ENCODE measurements around the gene TNFAIP3.

TNFAIP3 gene

GRCh38 chr6:137903933-137904821 is 37.1 kb downstream of the TNFAIP3 start:
- DNase-seq = peak; percentile 72

DNA sequence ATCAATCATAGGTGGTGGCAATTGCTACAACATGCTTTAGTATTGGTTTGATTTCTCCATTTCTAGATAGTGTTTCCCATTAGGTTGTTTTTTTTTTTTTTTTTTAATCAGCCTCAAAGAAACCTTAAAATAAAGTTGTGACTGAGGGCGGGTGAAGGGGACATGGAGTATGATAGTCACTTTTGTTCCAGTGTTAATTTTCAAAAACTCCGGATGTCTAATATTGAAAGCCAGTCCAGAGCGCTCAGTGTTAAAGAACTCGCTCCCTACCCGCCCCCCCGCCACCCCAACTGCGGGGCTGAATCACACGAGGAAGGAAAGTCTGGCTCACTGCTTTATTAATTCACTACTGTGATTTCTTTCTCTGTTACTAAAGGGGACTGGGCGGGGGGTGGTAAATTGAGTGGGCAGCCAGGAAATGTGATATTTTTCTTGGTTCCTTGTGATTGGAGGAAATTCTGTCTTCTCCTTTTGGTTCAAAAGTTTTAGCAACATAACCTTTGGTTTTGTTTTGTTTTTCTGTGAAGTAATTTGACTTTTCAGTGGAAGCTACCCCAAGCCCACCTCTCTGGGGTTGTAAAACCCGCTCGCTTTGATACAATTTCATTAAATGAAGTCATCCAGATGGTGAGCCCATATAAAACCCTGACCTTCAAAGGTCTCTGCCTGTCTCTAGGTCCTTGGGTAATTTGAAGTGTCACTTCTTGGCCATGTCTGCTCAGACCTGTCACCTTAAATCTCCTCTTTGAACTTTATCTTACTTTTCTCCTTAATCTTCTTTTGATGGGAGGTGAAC is 38.0 kb downstream of the TNFAIP3 start:
- DNase-seq = peak; percentile 50

DNA sequence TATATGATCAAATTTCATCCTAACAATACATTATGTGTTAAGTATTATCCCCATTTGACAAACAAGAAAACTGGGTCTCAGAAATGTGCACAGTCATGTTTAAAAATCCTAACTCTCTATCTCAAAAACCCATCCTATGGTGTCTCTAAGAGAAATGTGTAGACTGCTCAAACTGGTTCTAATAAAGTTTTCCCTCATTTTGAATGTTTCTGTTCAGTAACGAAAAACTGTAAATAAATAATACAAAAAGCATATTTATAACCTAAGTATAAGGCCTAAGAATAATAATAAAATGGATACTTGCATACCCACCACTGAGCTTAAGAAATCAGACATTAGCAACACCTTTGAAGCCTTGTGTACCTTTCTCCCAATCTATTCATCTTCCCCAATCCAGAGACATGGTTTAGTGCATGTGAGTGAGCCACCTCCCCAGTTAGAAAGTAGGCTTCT is 39.0 kb downstream of the TNFAIP3 start:
- no peak for DNase-seq

DNA sequence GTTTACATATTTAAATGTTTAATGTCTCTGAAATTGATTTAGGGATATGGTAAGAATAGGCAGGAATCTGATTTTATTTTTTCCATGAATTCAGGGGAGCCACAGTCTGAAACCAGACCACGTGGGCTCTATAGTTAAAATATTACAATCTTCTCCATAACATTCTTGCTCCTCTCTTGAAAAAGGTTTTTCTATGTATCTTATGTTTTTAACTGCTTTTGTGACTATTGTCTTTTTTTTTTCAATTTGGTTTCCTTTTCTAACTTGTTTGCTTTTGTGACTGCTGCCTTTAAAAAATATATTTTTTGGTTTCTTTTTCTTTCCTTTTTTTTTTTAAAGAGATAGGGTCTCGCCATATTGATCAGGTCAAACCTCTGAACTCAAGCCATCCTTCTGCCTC is 40.1 kb downstream of the TNFAIP3 start:
- DNase-seq = no peak

- DNase-seq = no peak
Observed at GRCh38 chr6:137909533-137909932, 42.5 kb downstream of the TNFAIP3 start.

GRCh38 chr6:137910424-137910834 is 43.4 kb downstream of the TNFAIP3 start:
- DNase-seq = peak; percentile 34

DNA sequence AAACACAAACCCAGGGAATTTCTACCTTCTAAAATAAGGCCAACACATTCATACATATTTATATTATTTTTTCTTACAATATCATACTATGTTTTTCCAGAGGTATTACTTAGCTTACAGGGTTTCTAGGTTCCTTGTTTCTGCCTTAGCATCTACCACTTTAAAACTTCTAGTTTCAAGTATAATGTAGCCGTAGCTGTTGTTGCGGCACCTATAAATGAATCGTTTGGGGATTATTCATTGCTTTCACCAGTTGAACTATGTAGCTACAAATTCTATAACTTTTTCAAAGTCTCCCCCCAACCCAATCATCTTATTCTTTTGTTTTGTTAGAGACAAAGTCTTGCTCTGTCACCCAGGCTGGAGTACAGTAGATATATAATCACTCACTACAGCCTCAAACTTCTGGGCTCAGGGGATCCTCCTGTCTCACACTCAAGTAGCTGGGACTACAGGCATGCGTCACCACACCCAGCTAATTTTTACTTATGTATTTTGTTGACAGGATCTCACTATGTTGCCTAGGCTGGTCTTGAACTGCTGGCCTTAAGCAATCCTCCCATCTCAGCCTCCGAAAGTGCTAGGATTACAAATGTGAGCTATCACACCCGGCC is 43.9 kb downstream of the TNFAIP3 start:
- DNase-seq = no peak

- DNase-seq = no peak
Observed at GRCh38 chr6:137911675-137912191, 44.7 kb downstream of the TNFAIP3 start.

DNA sequence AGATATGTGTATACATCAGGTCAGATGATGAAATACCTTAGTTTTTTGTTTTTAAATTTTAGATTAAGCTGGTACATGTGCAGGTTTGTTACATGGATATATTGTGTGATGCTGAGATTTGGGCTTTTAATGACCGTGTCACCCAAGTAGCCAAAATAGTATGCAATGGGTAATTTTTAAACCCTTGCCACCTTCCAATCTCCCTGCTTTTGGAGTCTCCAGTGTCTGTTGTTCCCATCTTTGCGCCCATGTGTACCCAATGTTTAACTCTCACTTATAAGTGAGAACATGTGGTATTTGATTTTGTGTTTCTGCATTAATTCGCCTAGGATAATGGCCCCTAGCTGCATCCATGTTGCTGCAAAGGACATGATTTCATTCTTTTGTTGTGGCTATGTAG is 45.8 kb downstream of the TNFAIP3 start:
- no peak for DNase-seq

- DNase-seq = no peak
Observed at GRCh38 chr6:137913434-137913833, 46.4 kb downstream of the TNFAIP3 start.

DNA sequence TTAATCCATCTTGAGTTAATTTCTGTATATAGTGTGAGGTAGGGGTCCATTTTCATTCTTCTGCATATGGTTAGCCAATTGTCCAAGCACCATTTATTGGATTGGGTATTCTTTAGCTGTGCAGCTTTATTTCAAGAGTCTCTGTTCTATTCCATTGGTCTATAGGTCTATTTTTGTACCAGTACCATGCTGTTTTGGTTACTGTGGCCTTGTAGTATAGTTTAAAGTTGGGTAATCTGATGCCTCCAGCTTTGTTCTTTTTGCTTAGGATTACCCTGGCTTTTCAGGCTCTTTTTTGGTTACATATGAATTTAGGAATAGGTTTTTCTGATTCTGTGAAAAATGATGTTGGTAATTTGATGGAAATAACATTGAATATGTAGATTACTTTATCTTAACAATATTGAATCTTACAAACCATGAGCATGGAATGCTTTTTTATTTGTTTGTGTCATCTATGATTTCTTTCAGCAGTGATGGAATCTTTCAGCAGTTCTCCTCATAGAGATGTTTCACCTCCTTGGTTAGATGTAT is 47.0 kb downstream of the TNFAIP3 start:
- no peak for DNase-seq

DNA sequence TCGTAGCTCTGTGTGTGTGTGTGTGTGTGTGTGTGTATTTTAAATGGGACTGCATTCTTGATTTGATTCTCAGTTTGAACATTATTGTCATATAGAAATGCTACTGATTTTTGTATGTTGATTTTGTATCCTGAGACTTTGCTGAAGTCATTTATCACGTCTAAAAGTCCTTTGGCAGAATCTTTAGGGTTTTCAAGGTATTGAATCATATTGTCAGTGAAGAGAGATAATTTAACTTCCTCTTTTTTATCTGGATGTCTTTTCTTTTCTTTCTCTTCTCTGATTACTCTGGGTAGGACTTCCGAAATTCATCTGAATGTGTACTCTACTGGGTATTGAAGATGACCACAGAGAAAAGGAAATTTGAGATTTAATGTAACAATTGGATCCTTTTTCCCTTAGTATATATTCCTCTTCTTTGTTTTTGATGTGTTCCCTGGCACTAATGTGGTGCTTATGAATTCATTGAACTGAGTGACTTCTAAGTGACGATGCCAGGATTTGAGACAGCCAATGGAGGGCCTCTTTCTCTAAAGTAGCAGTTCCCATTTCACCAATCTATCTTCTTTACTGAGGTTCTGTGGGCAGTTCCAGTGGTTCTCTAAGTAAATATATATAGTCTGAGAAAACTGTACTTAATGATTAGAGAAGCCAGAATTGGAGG is 47.6 kb downstream of the TNFAIP3 start:
- no peak for DNase-seq

GRCh38 chr6:137915790-137916189 is 48.7 kb downstream of the TNFAIP3 start:
- no peak for DNase-seq

DNA sequence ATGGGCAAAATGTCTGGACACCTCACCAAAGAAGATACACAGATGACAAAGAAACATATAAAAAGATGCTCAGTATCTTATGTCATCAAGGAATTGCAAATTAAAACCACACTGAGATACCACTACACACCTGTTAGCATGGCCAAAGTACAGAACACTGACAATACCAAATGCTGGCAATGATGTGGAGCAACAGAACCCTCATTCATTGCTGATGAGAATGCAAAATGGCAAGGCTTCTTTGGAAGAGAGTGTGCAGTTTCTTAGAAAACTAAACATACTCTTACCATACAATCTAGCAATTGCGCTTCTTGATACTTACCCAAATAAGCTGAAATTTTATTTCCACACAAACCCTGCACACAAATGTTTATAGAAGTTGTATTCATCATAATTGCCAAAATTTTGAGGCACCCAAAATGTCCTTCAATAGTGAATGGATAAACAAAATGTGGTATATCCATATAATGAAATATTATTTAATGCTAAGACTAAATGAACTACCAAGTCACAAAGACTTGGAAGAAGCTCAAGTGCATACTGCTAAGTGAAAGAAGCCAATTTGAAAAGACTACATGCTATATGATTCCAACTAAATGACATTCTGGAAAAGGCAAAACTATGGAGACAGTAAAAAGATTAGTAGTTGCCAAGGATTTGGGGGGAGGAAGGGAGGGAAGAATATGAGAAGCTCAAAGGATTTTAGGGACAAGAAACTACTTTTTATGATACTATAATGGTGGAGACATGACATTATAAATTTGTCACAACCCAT is 50.7 kb downstream of the TNFAIP3 start:
- no peak for DNase-seq

DNA sequence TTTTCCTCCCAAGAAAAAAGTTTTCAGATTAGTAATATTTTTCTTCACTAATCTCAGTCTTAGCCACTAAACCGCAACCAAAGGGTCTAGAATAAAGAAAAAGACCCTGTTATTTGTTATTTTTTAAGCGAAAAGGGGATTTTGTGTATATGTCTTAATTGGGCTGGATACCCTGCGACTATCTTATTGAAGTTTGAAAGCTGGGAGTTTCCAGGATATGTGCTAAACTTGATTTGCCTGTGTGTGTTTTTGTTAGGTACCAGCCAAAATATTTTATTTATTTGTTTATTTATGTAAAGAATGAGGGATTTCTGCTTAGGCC is 52.4 kb downstream of the TNFAIP3 start:
- DNase-seq = no peak

DNA sequence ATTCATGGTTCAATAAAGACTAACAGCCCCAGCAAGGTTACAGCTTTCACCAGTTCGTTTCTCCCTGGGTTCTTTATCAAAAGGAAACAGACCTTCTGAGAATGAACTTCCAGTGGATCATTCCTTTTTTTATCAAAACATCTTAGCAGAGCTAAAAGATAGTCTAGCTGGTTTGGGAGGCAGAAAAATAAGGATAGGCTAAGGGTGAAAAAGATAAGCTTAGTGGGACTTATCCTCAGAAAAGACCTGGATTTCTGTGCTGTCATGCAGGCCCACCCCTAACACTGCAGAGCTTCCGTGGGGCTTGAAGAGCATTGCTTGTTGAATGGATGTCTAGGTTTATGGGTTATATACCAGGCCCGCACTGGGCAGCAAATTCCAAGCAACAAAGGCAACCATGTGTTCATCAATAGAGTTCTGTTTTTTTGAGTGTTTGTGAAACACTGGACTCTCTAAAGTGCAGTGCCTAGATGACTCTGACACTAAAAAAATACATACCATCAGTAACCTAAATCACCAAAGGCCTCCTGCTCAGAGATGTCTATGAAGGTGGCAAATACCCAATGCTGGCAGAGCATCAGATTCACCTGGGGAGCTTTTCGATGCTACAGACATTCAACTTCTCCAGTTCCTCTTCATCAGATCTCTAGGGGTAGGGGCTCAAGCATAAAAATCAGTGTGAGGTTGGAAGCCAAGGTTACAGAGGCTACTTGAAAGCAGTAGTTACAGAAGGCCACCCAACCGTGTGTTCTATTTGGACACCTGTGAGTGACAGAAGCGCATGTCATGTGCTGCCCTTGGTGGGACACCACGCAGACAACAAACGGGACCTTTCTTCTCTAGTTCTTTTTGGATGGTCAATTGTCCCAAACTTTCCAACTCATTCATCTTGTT is 53.0 kb downstream of the TNFAIP3 start:
- no peak for DNase-seq

- DNase-seq = no peak
Observed at GRCh38 chr6:137921823-137922222, 54.8 kb downstream of the TNFAIP3 start.

- no peak for DNase-seq
Observed at GRCh38 chr6:137923866-137924653, 57.0 kb downstream of the TNFAIP3 start.

- no peak for DNase-seq
Observed at GRCh38 chr6:137925141-137925698, 58.2 kb downstream of the TNFAIP3 start.

Data from fibroblast of skin of abdomen (primary cell).